GM19240 (cell line): Measurements from ENCODE around the gene ZMYND15.

Source experiments
- DNase-seq: peaks from one replicate; pipeline ENCODE4 v3.0.0; 2011; ENCODE audit warnings: low spot score; ENCODE audit not compliant: insufficient read length

Gene ZMYND15

DNA sequence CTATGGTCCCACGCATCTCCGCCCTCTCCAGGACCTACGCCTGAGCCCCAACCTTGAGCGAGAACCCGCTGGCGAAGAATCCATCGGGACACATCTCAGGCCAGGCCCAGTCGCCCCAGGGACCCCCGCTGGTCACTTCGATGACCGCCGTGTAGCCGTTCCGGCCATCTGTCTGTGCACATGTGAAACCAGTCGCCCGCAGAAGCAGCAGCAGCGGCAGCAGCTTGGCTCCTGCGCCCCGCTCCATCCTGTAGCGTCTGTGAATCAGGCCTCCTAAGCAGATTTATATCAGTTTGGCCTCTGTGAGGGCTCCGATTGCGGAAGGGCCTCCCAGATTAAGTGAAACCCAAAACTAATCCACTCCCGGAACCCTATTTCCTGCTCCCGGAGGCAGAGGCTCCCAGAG lies 46.5 kb downstream of the ZMYND15 start, which contains the start of gene VMO1:
TSS of gene VMO1 (minus strand) at position 259 of the 406 bp plus-strand sequence. CDS start at position 247, 12 bp downstream.
- no peak for DNase-seq

DNA sequence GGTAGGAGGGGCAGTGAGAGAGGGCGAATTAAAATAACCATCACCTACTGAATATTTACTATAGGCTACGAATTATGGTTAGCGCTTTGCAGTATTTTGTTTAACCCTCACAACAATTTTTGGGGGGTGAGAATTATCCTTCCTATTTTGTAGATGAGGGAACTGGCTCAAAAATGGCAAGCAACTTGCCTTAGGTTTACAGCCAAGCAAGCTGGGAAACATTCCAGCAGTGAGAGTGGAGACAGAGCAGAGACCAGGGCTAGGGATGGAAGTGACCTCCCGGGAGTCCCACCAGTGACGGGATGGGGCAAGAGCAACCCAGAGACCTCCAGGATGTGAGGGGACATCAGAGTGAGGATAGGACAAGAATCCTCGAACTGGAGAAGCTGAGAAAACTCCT lies 46.9 kb downstream of the ZMYND15 start:
- no peak for DNase-seq

DNA sequence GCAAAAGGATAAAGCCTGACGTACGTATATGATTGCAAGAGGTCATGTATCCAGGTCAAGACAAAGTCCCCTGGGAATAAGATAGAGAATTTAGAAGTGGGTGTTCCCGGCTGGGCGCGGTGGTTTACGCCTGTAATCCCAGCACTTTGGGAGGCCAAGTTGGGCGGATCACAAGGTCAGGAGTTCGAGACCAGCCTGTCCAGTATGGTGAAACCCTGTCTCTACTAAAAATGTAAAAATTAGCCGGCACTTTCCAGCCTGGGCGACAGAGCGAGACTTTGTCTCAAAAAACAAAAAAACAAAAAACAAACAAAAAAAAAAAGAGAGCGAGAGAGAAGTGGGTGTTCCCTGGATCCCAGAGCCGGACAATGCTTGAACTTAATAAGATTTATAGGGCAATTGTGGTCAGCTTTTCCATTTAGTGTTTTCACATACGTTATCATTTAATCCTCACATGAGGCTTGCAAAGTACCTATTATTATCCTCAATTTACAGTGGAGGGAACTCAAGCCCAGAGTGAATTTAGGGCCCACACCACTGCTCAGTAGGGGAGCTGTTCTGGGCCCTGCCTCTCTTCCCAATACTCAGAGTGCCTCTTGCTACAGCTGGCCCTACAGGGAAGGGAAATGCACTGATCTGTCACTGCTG lies 48.6 kb downstream of the ZMYND15 start:
- no peak for DNase-seq

DNA sequence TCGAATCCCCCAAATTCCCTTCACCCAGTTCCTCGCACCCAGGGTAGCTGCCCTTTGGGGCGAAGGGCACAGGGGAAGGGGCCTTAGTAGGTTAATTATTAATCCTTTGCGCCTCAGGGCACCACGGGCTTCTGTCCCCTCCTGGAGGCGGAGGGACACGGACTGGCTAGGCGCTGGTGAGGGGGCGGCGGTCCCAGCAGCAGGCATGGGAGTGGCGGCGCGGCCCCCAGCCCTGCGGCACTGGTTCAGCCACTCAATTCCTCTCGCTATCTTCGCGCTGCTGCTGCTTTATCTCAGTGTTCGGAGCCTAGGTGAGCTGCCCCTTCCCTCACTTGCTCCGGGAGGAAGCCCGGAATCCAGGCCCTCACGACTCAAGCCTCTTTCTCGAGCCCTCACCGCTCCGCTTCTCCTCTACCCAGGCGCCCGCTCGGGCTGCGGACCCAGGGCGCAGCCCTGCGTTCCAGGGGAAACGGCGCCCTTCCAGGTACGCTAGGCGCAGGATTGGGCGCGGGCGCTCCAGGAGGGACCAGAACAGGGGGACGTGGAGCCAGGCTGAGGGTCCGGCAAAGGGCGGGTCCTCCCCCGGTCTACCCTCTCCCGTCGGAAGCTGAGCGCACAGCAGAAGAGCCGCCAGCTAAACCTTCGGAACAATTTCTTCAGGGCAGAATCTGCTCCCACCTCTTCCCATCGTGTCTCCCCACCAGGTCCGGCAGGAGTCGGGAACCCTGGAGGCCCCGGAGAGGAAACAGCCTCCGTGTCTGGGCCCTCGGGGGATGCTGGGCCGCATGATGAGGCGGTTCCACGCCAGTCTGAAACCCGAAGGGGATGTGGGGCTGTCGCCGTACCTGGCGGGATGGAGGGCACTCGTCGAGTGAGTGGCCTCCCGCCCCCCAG lies 49.4 kb downstream of the ZMYND15 start, which contains the start of gene GLTPD2:
TSS of gene GLTPD2 (plus strand) at position 158 of the 894 bp plus-strand sequence. CDS start at position 206, 48 bp downstream.
- DNase-seq, result no peak

DNA sequence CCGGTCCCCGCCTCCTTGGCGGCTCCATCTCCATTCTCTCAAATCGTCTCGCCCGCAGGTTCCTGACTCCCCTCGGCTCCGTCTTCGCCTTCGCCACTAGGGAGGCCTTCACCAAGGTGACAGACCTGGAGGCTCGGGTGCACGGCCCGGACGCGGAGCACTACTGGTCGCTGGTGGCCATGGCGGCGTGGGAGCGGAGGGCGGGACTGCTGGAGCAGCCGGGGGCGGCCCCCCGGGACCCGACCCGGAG lies 50.0 kb downstream of the ZMYND15 start:
- DNase-seq, result no peak

DNA sequence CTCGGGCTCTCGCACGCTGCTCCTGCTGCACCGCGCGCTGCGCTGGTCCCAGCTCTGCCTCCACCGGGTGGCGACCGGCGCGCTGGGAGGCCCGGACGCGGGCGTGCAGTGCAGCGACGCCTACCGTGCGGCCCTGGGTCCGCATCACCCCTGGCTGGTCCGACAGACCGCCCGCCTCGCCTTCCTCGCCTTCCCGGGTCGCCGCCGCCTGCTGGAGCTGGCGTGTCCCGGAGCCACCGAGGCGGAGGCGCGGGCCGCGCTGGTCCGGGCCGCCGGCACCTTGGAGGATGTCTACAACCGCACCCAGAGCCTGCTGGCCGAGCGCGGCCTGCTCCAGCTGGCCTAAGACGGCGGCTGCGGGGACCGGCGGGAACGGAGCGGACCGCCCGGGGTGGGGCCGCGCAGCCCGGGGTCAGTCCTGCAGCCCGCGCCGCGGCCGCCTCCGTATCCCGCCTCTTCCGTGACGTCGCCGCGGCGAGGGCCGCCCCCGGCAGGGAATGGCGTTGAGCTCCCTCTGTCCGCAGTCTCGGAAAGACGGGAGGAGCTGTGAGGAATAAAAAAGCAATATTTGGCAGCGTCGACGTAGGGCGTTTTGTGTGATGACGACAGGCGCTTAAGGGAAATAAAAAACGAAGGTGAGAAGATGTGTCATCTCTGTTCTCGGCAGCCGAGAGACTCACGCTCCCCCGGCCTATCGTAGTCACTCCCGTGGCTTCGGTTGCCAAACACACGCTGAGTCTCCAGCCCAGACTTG lies 50.5 kb downstream of the ZMYND15 start:
- DNase-seq, result peak; percentile 85

DNA sequence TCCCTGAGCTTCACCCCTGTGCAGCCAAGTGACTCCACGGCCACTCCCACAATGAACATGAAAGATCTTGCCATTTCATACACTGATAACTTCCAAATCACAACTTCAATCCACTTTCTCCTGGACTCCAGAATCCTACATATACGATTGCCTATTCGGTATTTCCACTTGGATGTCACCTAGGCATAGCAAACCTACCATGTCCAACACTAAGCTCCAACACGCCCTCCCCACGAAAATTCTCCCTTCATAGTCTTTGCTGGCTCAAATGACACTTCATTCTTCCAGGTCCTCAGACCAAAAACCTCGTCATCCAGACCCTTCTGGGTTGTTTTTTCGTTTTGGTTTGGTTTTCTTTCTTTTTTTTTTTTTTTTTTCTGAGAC lies 51.1 kb downstream of the ZMYND15 start:
- no peak for DNase-seq

DNA sequence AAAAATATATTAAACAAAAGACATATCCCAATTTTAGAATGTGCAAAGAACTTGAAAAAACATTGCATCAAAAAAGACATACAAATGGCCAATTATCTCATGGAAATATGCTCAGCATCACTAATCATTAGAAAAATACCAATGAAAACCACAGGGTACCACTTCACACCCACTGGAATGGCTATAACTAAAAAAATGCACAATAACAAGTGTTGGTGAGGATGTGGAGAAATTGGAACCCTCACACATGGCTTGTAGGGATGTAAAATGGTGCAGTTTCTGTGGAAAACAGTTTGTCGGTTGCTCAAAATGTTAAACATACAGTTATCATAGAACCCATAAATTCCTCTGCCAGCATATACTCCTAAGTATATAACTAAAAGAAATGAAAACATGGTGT lies 55.5 kb downstream of the ZMYND15 start:
- DNase-seq, result no peak
